Activated T-helper 9 cell treated with anti-CD3 and anti-CD28 coated beads, Interleukin-2, amount 50 U/mL, for 16 hours (primary cell): ENCODE measurements around the gene LYSMD1.

Experiments used
- DNase-seq: peaks from one replicate; pipeline ENCODE4 v3.0.0-alpha.2; 2020; ENCODE audit warnings: low read depth

The LYSMD1 gene

GRCh38 chr1:151135433-151136385 lies 30.0 kb downstream of the LYSMD1 start:
- DNase-seq, result no peak

GRCh38 chr1:151134991-151135390 lies 30.7 kb downstream of the LYSMD1 start:
- no peak for DNase-seq

GRCh38 chr1:151134396-151134795 lies 31.3 kb downstream of the LYSMD1 start:
- DNase-seq, result no peak

- no peak for DNase-seq
Observed at GRCh38 chr1:151133018-151133806, 32.5 kb downstream of the LYSMD1 start.

- no peak for DNase-seq
Observed at GRCh38 chr1:151132335-151133017, 33.2 kb downstream of the LYSMD1 start.

- no peak for DNase-seq
Observed at GRCh38 chr1:151131701-151132334, 33.9 kb downstream of the LYSMD1 start.

- DNase-seq, result peak; percentile 53
Observed at GRCh38 chr1:151130987-151131586, 34.6 kb downstream of the LYSMD1 start.

GRCh38 chr1:151128800-151129199 lies 36.9 kb downstream of the LYSMD1 start:
- no peak for DNase-seq

GRCh38 chr1:151124763-151125403 lies 40.8 kb downstream of the LYSMD1 start:
- DNase-seq, result no peak

GRCh38 chr1:151113877-151114276 lies 51.8 kb downstream of the LYSMD1 start:
- no peak for DNase-seq
